Sciatic nerve (tissue), 2 donors: Measurements from ENCODE around the gene GATB. TPM values are rescaled to one million over a fixed set of nuclear protein-coding genes. Genes with fewer than 3 reads are reported as not detected.
"Not testable (repeated sequence)": the region's sequence is repeated elsewhere in the genome, so short reads cannot be mapped to it uniquely, and the experiment has no call there.

Experiments used
- ATAC-seq: fragments of 200-7000 bp; cut with Tn5 transposase; one replicate; pipeline ENCODE4 v1.9.1; 2020; ENCODE audit warnings: mild to moderate bottlenecking, moderate library complexity
- DNase-seq: peaks from one replicate; pipeline ENCODE4 v3.0.0-alpha.2; 2020; ENCODE audit warnings: low spot score
- intact Hi-C: fragments of 100-400 bp; cut with DNase I; formaldehyde crosslinking; loops from one replicate; pipeline ENCODE4 v1.14.2; 2022
- total RNA-seq: library from RNA; stranded (reverse); fragmentation: NEBNext Ultra II Directional; extraction: Animal tissue kit (Norgen Biotek cat#: 25700); gene quantifications from one replicate; pipeline ENCODE4 v1.2.1, GENCODE V29; 2021
- donor health status: DM: no; HTN: no; CAD: no.
- donor health status: DM: no; HTN: no; CAD: no.

Gene GATB
- total RNA-seq, 1 donor from 2014 or later, result 51.9 TPM

- intact Hi-C loops, result no loop called here
- DNase-seq (no peak), ATAC-seq (no peak)
Observed at GRCh38 chr4:151743128-151743854, 17.5 kb downstream of the GATB start.

GRCh38 chr4:151738720-151739517 lies 21.9 kb downstream of the GATB start:
- ATAC-seq (no peak), DNase-seq (no peak)
- intact Hi-C loops, result no loop called here

- intact Hi-C loops, ATAC-seq, DNase-seq: not testable (repeated sequence)
Observed at GRCh38 chr4:151736852-151737251, 24.0 kb downstream of the GATB start.

- intact Hi-C loops, result no loop called here
- ATAC-seq, result no peak
- DNase-seq, result no peak
Observed at GRCh38 chr4:151736361-151736760, 24.4 kb downstream of the GATB start.

- intact Hi-C loops, ATAC-seq, DNase-seq: not testable (repeated sequence)
Observed at GRCh38 chr4:151731670-151732069, 29.1 kb downstream of the GATB start.

GRCh38 chr4:151729731-151730559 lies 30.9 kb downstream of the GATB start:
- ATAC-seq (no peak), DNase-seq (no peak)
- intact Hi-C loops, result no loop called here

- ATAC-seq (no peak), DNase-seq (no peak)
- intact Hi-C loops, result no loop called here
Observed at GRCh38 chr4:151728679-151729078, 32.1 kb downstream of the GATB start.

- DNase-seq, result no peak
- intact Hi-C loops, result no loop called here
Observed at GRCh38 chr4:151728006-151728405, 32.8 kb downstream of the GATB start.

GRCh38 chr4:151727365-151727764 lies 33.4 kb downstream of the GATB start:
- no peak for DNase-seq
- intact Hi-C loops, result no loop called here
- ATAC-seq, result no peak

More at GRCh38 chr4:151728006-151728405, 32.8 kb downstream of the GATB start:
- no peak for ATAC-seq

GRCh38 chr4:151725087-151725486 lies 35.7 kb downstream of the GATB start:
- ATAC-seq, result no peak
- intact Hi-C loops, result no loop called here
- no peak for DNase-seq

GRCh38 chr4:151721916-151722315 lies 38.9 kb downstream of the GATB start:
- DNase-seq (no peak), ATAC-seq (no peak)
- intact Hi-C loops, result no loop called here

GRCh38 chr4:151721466-151721865 lies 39.3 kb downstream of the GATB start:
- DNase-seq (peak; percentile 70), ATAC-seq (peak; percentile 94)
- intact Hi-C loops, result no loop called here

- DNase-seq, result no peak
Observed at GRCh38 chr4:151719956-151720334, 40.9 kb downstream of the GATB start.

GRCh38 chr4:151718984-151719955 lies 41.5 kb downstream of the GATB start:
- ATAC-seq, result no peak
- intact Hi-C loops, result no loop called here
- DNase-seq, result no peak

More at GRCh38 chr4:151719956-151720334, 40.9 kb downstream of the GATB start:
- intact Hi-C loops, result no loop called here
- no peak for ATAC-seq

- ATAC-seq, result no peak
- intact Hi-C loops, result no loop called here
Observed at GRCh38 chr4:151717909-151718628, 42.7 kb downstream of the GATB start.

GRCh38 chr4:151717314-151717713 lies 43.5 kb downstream of the GATB start:
- no peak for ATAC-seq
- intact Hi-C loops, result no loop called here
- DNase-seq, result no peak

More at GRCh38 chr4:151717909-151718628, 42.7 kb downstream of the GATB start:
- DNase-seq, result no peak

GRCh38 chr4:151716324-151716723 lies 44.5 kb downstream of the GATB start:
- intact Hi-C loops, result no loop called here
- no peak for DNase-seq
- no peak for ATAC-seq

GRCh38 chr4:151715881-151716280 lies 44.9 kb downstream of the GATB start:
- ATAC-seq, result no peak

More at GRCh38 chr4:151715881-151716280, 44.9 kb downstream of the GATB start:
- intact Hi-C loops, result no loop called here
- no peak for DNase-seq
